Measurements from ENCODE around the gene KIAA1549.
"Not testable (repeated sequence)": the region's sequence is repeated elsewhere in the genome, so short reads cannot be mapped to it uniquely, and the experiment has no call there.

KIAA1549 gene

DNA sequence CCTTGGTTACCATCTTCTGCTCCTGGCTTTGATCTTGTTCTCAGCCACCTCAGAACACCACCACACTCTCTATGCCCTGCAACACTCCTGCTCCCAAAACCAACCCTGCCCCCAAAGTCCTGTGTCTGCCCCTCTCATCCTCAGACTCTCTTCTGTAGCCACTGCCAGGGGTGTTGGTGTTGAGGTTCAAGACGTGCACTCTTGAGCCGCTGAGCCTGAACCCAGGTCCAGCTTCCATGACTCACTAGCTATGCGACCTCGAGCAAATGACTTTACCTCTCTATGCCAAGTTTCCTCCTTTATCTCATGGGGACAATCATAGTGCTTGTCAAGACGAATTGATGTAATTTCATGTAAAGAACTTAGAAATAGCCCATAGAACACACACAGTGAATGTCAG is 182.4 kb downstream of the KIAA1549 start:
- H3K4me3 ChIP-seq (ENCODE audit: low read depth, low read length): no peak overlapping the region
- DNase-seq (ENCODE audit: low read depth): no peak

DNA sequence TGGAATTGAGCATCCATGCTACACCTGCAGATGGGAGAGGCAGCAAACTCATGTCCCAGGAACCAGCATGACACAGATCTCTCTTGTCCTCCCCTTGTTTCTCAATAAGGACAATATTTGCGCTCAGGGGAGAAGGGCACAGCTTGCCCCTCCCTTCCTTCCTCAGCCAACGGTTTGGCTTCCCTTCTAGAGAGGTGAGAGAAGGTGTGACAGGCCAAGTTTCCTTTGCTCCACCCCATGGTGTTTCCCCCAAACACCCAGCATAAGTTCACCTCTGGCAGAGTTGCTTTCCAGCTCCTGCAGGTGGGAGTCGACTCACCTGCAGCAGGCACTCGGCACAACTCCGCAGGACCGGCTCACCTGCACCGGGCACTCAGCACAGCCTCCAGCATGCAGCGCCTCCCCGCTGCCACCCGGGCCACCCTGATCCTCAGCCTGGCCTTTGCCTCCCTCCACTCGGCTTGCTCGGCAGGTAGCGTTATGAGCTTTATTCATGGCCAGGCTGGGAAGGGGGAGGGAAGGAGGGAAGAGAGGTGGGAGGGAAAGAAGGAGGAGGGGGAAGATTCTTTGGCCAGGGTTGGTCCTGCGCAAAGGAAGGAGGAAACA is 183.4 kb downstream of the KIAA1549 start, which contains the start of the genes ATP6V0A4 and TMEM213:
ATP6V0A4 (minus strand) TSS at position 482 of the 606 bp plus-strand sequence. CDS start 26,949 bp downstream, outside the sequence.
TMEM213 (plus strand) TSS at position 280 of the 606 bp plus-strand sequence; CDS start at position 391, 111 bp downstream.
- no peak within 1 kb of the TSS for H3K4me3 ChIP-seq (ENCODE audit: low read depth, low read length)
- DNase-seq (ENCODE audit: low read depth): no peak

DNA sequence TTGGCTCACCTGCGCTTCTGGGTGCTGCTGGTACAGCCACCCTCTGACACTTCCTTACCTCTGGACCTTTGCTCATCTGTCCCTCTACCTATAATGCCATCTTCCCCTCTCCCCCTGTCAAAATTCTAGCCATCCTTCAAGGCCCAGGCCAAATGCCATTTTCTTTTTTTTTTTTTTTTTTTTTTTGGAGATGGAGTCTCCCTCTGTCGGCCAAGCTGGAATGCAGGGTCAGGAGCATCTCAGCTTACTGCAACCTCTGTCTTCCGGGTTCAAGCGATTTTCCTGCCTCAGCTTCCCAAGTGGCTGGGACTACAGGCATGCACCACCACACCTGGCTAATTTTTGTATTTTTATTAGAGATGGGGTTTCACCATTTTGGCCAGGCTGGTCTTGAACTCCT is 184.1 kb downstream of the KIAA1549 start:
- not testable (repeated sequence) for H3K4me3 ChIP-seq (ENCODE audit: low read depth, low read length); DNase-seq (ENCODE audit: low read depth)

DNA sequence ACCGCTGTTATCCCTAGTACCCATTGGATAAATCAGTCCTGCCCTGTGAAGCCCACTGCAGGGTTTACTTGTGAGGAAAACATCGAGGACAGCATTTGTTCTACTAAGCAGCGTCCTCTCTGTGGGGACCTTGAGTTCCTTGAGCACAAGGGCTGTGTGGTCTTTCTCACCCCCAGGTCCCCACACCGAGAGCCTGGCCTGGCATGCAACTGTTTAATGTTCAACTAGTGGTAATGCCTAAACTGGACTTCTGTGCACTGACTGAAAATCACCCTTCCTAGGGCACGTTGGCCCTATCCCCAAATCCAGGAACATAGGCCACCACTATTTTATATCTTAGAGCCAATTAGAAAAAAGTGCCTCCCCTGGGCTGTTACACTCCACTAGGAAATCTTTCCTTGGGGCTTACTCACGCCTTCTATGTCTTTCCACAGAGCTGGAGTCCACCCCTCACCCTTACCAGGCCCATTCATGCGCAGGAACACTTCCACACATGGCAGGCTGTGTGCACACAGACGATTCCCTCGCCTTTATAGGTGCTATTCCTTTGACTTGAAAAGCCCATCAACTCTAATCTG is 185.1 kb downstream of the KIAA1549 start:
- H3K4me3 ChIP-seq (ENCODE audit: low read depth, low read length): no peak overlapping the region
- no peak for DNase-seq (ENCODE audit: low read depth)

DNA sequence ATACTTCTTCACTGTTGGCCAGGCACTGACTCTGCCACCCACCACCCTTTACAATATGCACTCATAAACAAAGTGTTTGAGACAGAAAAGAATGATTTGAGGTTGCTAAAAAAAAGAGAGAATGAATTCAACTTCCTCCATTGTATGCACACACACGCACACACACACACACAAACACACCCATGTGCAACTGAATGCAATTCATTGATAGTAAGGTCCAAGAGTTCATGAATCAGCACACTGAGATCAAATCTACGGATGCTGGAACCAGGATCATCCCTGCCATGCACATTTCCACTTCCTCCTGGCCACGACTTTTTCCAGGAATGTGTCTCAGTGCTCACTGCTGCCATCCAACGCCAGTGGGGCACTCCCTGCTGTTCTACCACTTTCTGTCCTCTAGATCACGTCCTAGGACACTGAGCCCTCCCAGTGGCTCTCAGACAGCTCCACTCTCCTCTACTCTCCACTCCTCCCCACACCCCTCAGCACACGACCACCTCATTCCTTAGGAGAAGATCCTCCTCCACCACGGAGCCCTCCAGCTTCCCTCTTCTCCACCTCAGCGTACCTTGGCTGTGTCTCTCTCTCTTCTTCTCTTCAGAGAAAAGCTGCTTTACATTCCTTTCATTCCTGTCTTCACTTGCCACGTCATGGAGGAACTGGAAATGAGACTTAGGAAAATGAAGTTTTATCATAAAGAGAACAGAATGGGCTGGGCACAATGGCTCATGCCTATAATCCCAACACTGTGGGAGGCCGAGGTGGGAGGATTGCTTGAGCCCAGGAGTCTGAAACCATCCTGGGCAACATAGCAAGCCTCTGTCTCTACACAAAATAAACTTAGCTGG is 195.4 kb downstream of the KIAA1549 start:
- no peak overlapping the region for H3K4me3 ChIP-seq (ENCODE audit: low read depth, low read length)
- no peak for DNase-seq (ENCODE audit: low read depth)

DNA sequence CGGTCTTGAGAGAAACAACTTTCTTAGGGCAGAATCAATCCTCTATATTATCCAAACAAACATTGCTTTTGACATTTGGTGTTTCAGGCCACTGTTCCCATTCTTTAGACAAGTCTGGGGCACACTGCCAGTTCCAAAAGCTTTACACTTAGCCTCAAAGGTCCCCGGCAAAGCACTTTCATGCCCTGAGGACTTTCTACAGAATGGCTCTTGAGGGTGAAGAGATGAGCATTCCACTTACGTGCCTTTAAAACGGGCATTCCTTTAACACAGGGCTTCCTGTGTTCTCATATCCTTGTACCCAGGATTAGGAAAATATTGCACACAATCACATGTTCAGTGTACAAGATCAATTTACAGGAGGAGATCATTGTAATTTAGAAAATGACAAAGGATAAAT is 196.5 kb downstream of the KIAA1549 start:
- no peak for DNase-seq (ENCODE audit: low read depth)
- no peak overlapping the region for H3K4me3 ChIP-seq (ENCODE audit: low read depth, low read length)
